HG03097 (cell line): Measurements from ENCODE around the gene OR9G4.

Source experiments
- ATAC-seq: cut with Tn5 transposase; IDR thresholded peaks from one replicate; pipeline ENCODE4 v1.9.1; 2021; ENCODE audit not compliant: unreplicated experiment, low FRiP score

OR9G4 gene

GRCh38 chr11:56748597-56748996 lies at the start of gene OR9G4:
TSS of gene OR9G4 (minus strand) at chr11:56748697. CDS start at chr11:56743766, 4,931 bp downstream.
- no peak for ATAC-seq

- no peak for ATAC-seq
These were observed 35.0 kb upstream of the OR9G4 start for GRCh38 chr11:56783448-56784041.

GRCh38 chr11:56782167-56782847 lies 33.8 kb upstream of the OR9G4 start:
- no peak for ATAC-seq

- no peak for ATAC-seq
These were observed 28.3 kb upstream of the OR9G4 start for GRCh38 chr11:56776809-56777208.

- ATAC-seq: no peak
These were observed 16.5 kb upstream of the OR9G4 start for GRCh38 chr11:56764976-56765375.

- no peak for ATAC-seq
These were observed 3.0 kb upstream of the OR9G4 start for GRCh38 chr11:56751480-56751879.

- no peak for ATAC-seq
These were observed 1.7 kb upstream of the OR9G4 start for GRCh38 chr11:56750190-56750589.

GRCh38 chr11:56740886-56741285 lies 7.6 kb downstream of the OR9G4 start:
- no peak for ATAC-seq

GRCh38 chr11:56740107-56740506 lies 8.4 kb downstream of the OR9G4 start:
- no peak for ATAC-seq

- ATAC-seq: no peak
These were observed 28.0 kb downstream of the OR9G4 start for GRCh38 chr11:56720513-56720912.

GRCh38 chr11:56716379-56716854 lies 32.1 kb downstream of the OR9G4 start:
- ATAC-seq: no peak

GRCh38 chr11:56714206-56714605 lies 34.3 kb downstream of the OR9G4 start:
- no peak for ATAC-seq

- ATAC-seq: no peak
These were observed 42.0 kb downstream of the OR9G4 start for GRCh38 chr11:56706486-56706885.

- ATAC-seq: no peak
These were observed 42.6 kb downstream of the OR9G4 start for GRCh38 chr11:56705784-56706396.

- no peak for ATAC-seq
These were observed 47.5 kb downstream of the OR9G4 start for GRCh38 chr11:56700914-56701485.

- no peak for ATAC-seq
These were observed 48.1 kb downstream of the OR9G4 start for GRCh38 chr11:56700242-56700913.

GRCh38 chr11:56698795-56699194 lies 49.7 kb downstream of the OR9G4 start, which contains the start of gene OR9G1:
TSS of gene OR9G1 (plus strand) at chr11:56699095. CDS start at chr11:56700388, 1,293 bp downstream.
- no peak for ATAC-seq

GRCh38 chr11:56693428-56693827 lies 55.1 kb downstream of the OR9G4 start:
- ATAC-seq: no peak
